ENCODE data around the gene PGA4. TPM values are rescaled to one million over a fixed set of nuclear protein-coding genes. Genes with fewer than 3 reads are reported as not detected.

Gene PGA4
- total RNA-seq, 1 experiment from 2014 or later: not detected

- Mint-ChIP-seq H3K4me3 (ENCODE audit: unreplicated experiment) (no peak overlapping the region), H3K4me1 (ENCODE audit: insufficient read depth, unreplicated experiment) (no peaks in the 10 kb centered on the region), H3K27me3 (ENCODE audit: insufficient read depth, unreplicated experiment) (peaks cover 20% of the 10 kb centered on the region), H3K36me3 (ENCODE audit: insufficient read depth, unreplicated experiment) (no peaks in the 10 kb centered on the region), H3K9me3 (ENCODE audit: unreplicated experiment) (no peaks in the 10 kb centered on the region), H3K27ac (ENCODE audit: low read depth, unreplicated experiment) (no peak overlapping the region)
- DNase-seq (ENCODE audit: unreplicated experiment): no peak
- ChIA-PET CTCF (interaction anchor here (0.7 to 7.3 kb wide), 3 partner anchors 9 to 129 kb away, joined by 4 to 55 read pairs (median 25); no protein-coding TSS in a partner anchor), POLR2A (no interaction called here)
- intact Hi-C loops (cut with micrococcal nuclease): loop anchor here (10.0 kb wide), 1 partner anchor 78 kb away; the partner anchor contains the start of genes DDB1 and TKFC
- no peak for TF ChIP-seq CTCF (IDR thresholded peaks at IDR 0.05; ENCODE audit: unreplicated experiment)
- no TSS peak for BruUV-seq (replicated peaks)
Measured at GRCh38 chr11:61256710-61257482, 34.7 kb downstream of the PGA4 start.

- Mint-ChIP-seq H3K36me3 (ENCODE audit: insufficient read depth, unreplicated experiment) (no peaks in the 10 kb centered on the region), H3K4me3 (ENCODE audit: unreplicated experiment) (no peak overlapping the region), H3K4me1 (ENCODE audit: insufficient read depth, unreplicated experiment) (no peaks in the 10 kb centered on the region), H3K27ac (ENCODE audit: low read depth, unreplicated experiment) (no peak overlapping the region), H3K27me3 (ENCODE audit: insufficient read depth, unreplicated experiment) (peaks cover 4% of the 10 kb centered on the region), H3K9me3 (ENCODE audit: unreplicated experiment) (no peaks in the 10 kb centered on the region)
- DNase-seq (ENCODE audit: unreplicated experiment): no peak
- CTCF ChIA-PET: interaction anchor here (0.8 to 1.1 kb wide), 3 partner anchors 10 to 127 kb away, joined by 3 to 4 read pairs (median 3); no protein-coding TSS in a partner anchor
- no peak for TF ChIP-seq CTCF (IDR thresholded peaks at IDR 0.05; ENCODE audit: unreplicated experiment)
- POLR2A ChIA-PET: no interaction called here
- BruUV-seq (replicated peaks): no TSS peak
- intact Hi-C loops (cut with micrococcal nuclease): loop anchor here (10.0 kb wide), 1 partner anchor 76 kb away; the partner anchor contains the start of genes DDB1 and TKFC
Measured at GRCh38 chr11:61258546-61258945, 36.4 kb downstream of the PGA4 start.

GRCh38 chr11:61259363-61259762, 37.2 kb downstream of the PGA4 start:
- no peak for DNase-seq (ENCODE audit: unreplicated experiment)
- BruUV-seq (replicated peaks): no TSS peak
- ChIA-PET CTCF (interaction anchor here (0.8 to 1.1 kb wide), 3 partner anchors 9 to 126 kb away, joined by 3 to 4 read pairs (median 3); no protein-coding TSS in a partner anchor), POLR2A (interaction anchor here (0.5 to 0.6 kb wide), 2 partner anchors 16 to 74 kb away, joined by 3 read pairs; partner anchors contain the start of gene TKFC)
- Mint-ChIP-seq H3K9me3 (ENCODE audit: unreplicated experiment) (no peaks in the 10 kb centered on the region), H3K4me1 (ENCODE audit: insufficient read depth, unreplicated experiment) (no peaks in the 10 kb centered on the region), H3K4me3 (ENCODE audit: unreplicated experiment) (no peak overlapping the region), H3K36me3 (ENCODE audit: insufficient read depth, unreplicated experiment) (peaks cover 2% of the 10 kb centered on the region), H3K27me3 (ENCODE audit: insufficient read depth, unreplicated experiment) (no peaks in the 10 kb centered on the region), H3K27ac (ENCODE audit: low read depth, unreplicated experiment) (no peak overlapping the region)
- intact Hi-C loops (cut with micrococcal nuclease): loop anchor here (10.0 kb wide), 1 partner anchor 75 kb away; the partner anchor contains the start of genes DDB1 and TKFC
- TF ChIP-seq CTCF (IDR thresholded peaks at IDR 0.05; ENCODE audit: unreplicated experiment): no peak

- Mint-ChIP-seq H3K27ac (ENCODE audit: low read depth, unreplicated experiment) (no peak overlapping the region), H3K9me3 (ENCODE audit: unreplicated experiment) (no peaks in the 10 kb centered on the region), H3K27me3 (ENCODE audit: insufficient read depth, unreplicated experiment) (no peaks in the 10 kb centered on the region), H3K4me3 (ENCODE audit: unreplicated experiment) (no peak overlapping the region), H3K36me3 (ENCODE audit: insufficient read depth, unreplicated experiment) (peaks cover 5% of the 10 kb centered on the region), H3K4me1 (ENCODE audit: insufficient read depth, unreplicated experiment) (no peaks in the 10 kb centered on the region)
- intact Hi-C loops (cut with micrococcal nuclease): no loop called here
- BruUV-seq (replicated peaks): no TSS peak
- ChIA-PET CTCF (interaction anchor here (1.0 to 3.7 kb wide), 2 partner anchors 9 to 77 kb away, joined by 3 to 25 read pairs; no protein-coding TSS in a partner anchor), POLR2A (no interaction called here)
- DNase-seq (ENCODE audit: unreplicated experiment): no peak
- no peak for TF ChIP-seq CTCF (IDR thresholded peaks at IDR 0.05; ENCODE audit: unreplicated experiment)
Measured at GRCh38 chr11:61264371-61264770, 42.2 kb downstream of the PGA4 start.
